ENCODE data around the gene PPFIA1.
A peak's percentile ranks its signal among the peaks of the same experiment; 100 is the strongest.
"Not testable (repeated sequence)": the region's sequence is repeated elsewhere in the genome, so short reads cannot be mapped to it uniquely, and the experiment has no call there.

Gene PPFIA1

GRCh38 chr11:70402016-70402415, 131.5 kb downstream of the PPFIA1 start:
- no peak for TF ChIP-seq CTCF (conservative IDR thresholded peaks at IDR 0.05; ENCODE audit: low read depth)
- peak overlapping the region; percentile 97 for H3K27ac ChIP-seq
- CTCF ChIA-PET = no interaction called here
- POLR2A ChIA-PET (ENCODE audit: low non-redundant PET) = no interaction called here
- DNase-seq (ENCODE audit: low spot score) = no peak

GRCh38 chr11:70402685-70403084, 132.2 kb downstream of the PPFIA1 start:
- no peak for TF ChIP-seq CTCF (conservative IDR thresholded peaks at IDR 0.05; ENCODE audit: low read depth)
- CTCF ChIA-PET = no interaction called here
- no peak overlapping the region for H3K27ac ChIP-seq
- POLR2A ChIA-PET (ENCODE audit: low non-redundant PET) = interaction anchor here (0.5 kb wide), 1 partner anchor 10 kb away, joined by 3 read pairs; no protein-coding TSS in a partner anchor
- DNase-seq (ENCODE audit: low spot score) = no peak

- H3K27ac ChIP-seq = no peak overlapping the region
- DNase-seq (ENCODE audit: low spot score) = no peak
- CTCF ChIA-PET = no interaction called here
- no peak for TF ChIP-seq CTCF (conservative IDR thresholded peaks at IDR 0.05; ENCODE audit: low read depth)
- POLR2A ChIA-PET (ENCODE audit: low non-redundant PET) = no interaction called here
Observed at GRCh38 chr11:70404244-70404643, 133.8 kb downstream of the PPFIA1 start.

GRCh38 chr11:70405679-70406395, 135.3 kb downstream of the PPFIA1 start:
- no peak for DNase-seq (ENCODE audit: low spot score)
- no peak overlapping the region; the same call in 1 of the 2 replicates for H3K27ac ChIP-seq
- no peak for TF ChIP-seq CTCF (conservative IDR thresholded peaks at IDR 0.05; ENCODE audit: low read depth)
- CTCF ChIA-PET = no interaction called here
- POLR2A ChIA-PET (ENCODE audit: low non-redundant PET) = interaction anchor here (0.5 kb wide), 1 partner anchor 1047 kb away, joined by 4 read pairs; the partner anchor contains the start of gene NADSYN1

- no peak overlapping the region for H3K27ac ChIP-seq
- CTCF ChIA-PET = no interaction called here
Observed at GRCh38 chr11:70407121-70407520, 136.6 kb downstream of the PPFIA1 start.

GRCh38 chr11:70407814-70408213, 137.3 kb downstream of the PPFIA1 start:
- ChIA-PET POLR2A (ENCODE audit: low non-redundant PET) (no interaction called here), CTCF (no interaction called here)
- no peak overlapping the region for H3K27ac ChIP-seq
- no peak for TF ChIP-seq CTCF (conservative IDR thresholded peaks at IDR 0.05; ENCODE audit: low read depth)
- no peak for DNase-seq (ENCODE audit: low spot score)

More at GRCh38 chr11:70407121-70407520, 136.6 kb downstream of the PPFIA1 start:
- no peak for DNase-seq (ENCODE audit: low spot score)
- no peak for TF ChIP-seq CTCF (conservative IDR thresholded peaks at IDR 0.05; ENCODE audit: low read depth)
- POLR2A ChIA-PET (ENCODE audit: low non-redundant PET) = no interaction called here

- H3K27ac ChIP-seq; POLR2A ChIA-PET (ENCODE audit: low non-redundant PET); CTCF ChIA-PET; DNase-seq (ENCODE audit: low spot score): not testable (repeated sequence)
Observed at GRCh38 chr11:70408326-70408725, 137.8 kb downstream of the PPFIA1 start.

Data from RWPE1 (cell line).